A549 (cell line): ENCODE measurements around the gene WDR17. TPM values are rescaled to one million over a fixed set of nuclear protein-coding genes. Genes with fewer than 3 reads are reported as not detected.

ENCODE experiments used
- ATAC-seq, 2 experiments: fragments of 200-7000 bp in 1 of 2; fragments of >200 bp in 1 of 2; cut with Nextera tagmentation in 1 of 2; cut with Tn5 transposase in 1 of 2; 3 replicates each; pipeline versions ENCODE4 v1.8.0 to v1.9.1; 2018 to 2020; ENCODE audit warnings: mild to moderate bottlenecking in 1 of 2, moderate library complexity in 1 of 2
- CTCF ChIA-PET: fragments of 300-600 bp; sonication (Branson Sonifier 250); formaldehyde crosslinking; extraction: SDS; loops from one replicate; lab custom pipeline; 2021; ENCODE audit warnings: antibody characterized with exemption, inconsistent platforms; lab: Yijun Ruan, JAX
- POLR2A ChIA-PET: fragments of 350-600 bp; formaldehyde crosslinking; extraction: SDS; loops from one replicate; lab custom pipeline; 2021; ENCODE audit warnings: antibody characterized with exemption, inconsistent platforms; lab: Yijun Ruan, JAX
- DNase-seq, 2 experiments: peaks; one replicate each; pipeline versions ENCODE4 v3.0.0 to v3.0.0-alpha.2; 2011 to 2016; ENCODE audit warnings: low read depth in 1 of 2, low spot score in 1 of 2
- FAIRE-seq: peaks from 2 replicates; lab custom pipeline; 2011; peaks lifted over from hg19 to GRCh38; lab: Jason Lieb, UNC
- H3K27ac ChIP-seq, 2 experiments: fragments of >200 bp; sonication (Bioruptor Twin); formaldehyde crosslinking; 3 replicates each; pipeline ENCODE4 v1.5.1; 2016 to 2017
- H3K4me1 ChIP-seq: fragments of >200 bp; sonication (Bioruptor Twin); formaldehyde crosslinking; 3 replicates; pipeline ENCODE4 v1.6.1; 2016
- H3K4me2 ChIP-seq: fragments of >200 bp; sonication (Bioruptor Twin); formaldehyde crosslinking; 3 replicates; pipeline ENCODE4 v1.6.1; 2016
- H3K4me3 ChIP-seq: fragments of >200 bp; sonication (Bioruptor Twin); formaldehyde crosslinking; 3 replicates; pipeline ENCODE4 v1.5.1; 2016
- H3K9me3 ChIP-seq: fragments of >200 bp; sonication (Bioruptor Twin); formaldehyde crosslinking; 3 replicates; pipeline ENCODE4 v1.6.1; 2016
- BCL3 ChIP-seq: fragments of >200 bp; sonication (Bioruptor Twin); formaldehyde crosslinking; IDR thresholded peaks from 3 replicates; pipeline ENCODE4 v1.6.1; 2016
- BHLHE40 ChIP-seq: IDR thresholded peaks from 2 replicates; pipeline ENCODE4 v1.6.1; 2012; ENCODE audit warnings: low read depth, low read length, inconsistent platforms
- CEBPB ChIP-seq, 2 experiments: fragments of >200 bp in 1 of 2; sonication (Bioruptor Twin) in 1 of 2; formaldehyde crosslinking in 1 of 2; IDR thresholded peaks; 2 replicates each; pipeline ENCODE4 v1.6.1; 2012 to 2016
- CHD2 ChIP-seq: fragments of 150-350 bp; IDR thresholded peaks from 2 replicates; pipeline ENCODE4 v1.6.1; 2014; ENCODE audit warnings: low read length; ENCODE audit not compliant: partially characterized antibody
- EHMT2 ChIP-seq: fragments of 200-600 bp; sonication (generic); IDR thresholded peaks from 2 replicates; pipeline ENCODE4 v1.6.1; 2016; ENCODE audit warnings: antibody characterized with exemption, low read depth, mild to moderate bottlenecking, moderate library complexity
- EP300 ChIP-seq, 2 experiments: fragments of >200 bp; sonication (Bioruptor Twin); formaldehyde crosslinking; IDR thresholded peaks; 2 replicates in 1 of 2; 3 replicates in 1 of 2; pipeline ENCODE4 v1.6.1; 2016 to 2017
- FOSL2 ChIP-seq, 2 experiments: fragments of 450-650 bp in 1 of 2; fragments of >200 bp in 1 of 2; sonication (Bioruptor Twin) in 1 of 2; formaldehyde crosslinking; IDR thresholded peaks; 2 replicates each; pipeline versions ENCODE4 v1.5.0 to v1.6.1; 2016 to 2020; ENCODE audit warnings: mild to moderate bottlenecking in 1 of 2, moderate library complexity in 1 of 2
- FOXS1 ChIP-seq: fragments of 250-450 bp; sonication (Bioruptor Pico); IDR thresholded peaks from 2 replicates; pipeline ENCODE4 v1.5.0; 2020; ENCODE audit warnings: mild to moderate bottlenecking, moderate library complexity
- HDAC2 ChIP-seq: fragments of 200-600 bp; sonication (generic); IDR thresholded peaks from 2 replicates; pipeline ENCODE4 v1.6.1; 2016
- HOXA7 ChIP-seq: fragments of 250-450 bp; sonication (Bioruptor Pico); IDR thresholded peaks from 2 replicates; pipeline ENCODE4 v1.5.0; 2020; ENCODE audit warnings: mild to moderate bottlenecking, moderate library complexity
- JUNB ChIP-seq: fragments of >200 bp; sonication (Bioruptor Twin); formaldehyde crosslinking; IDR thresholded peaks from 2 replicates; pipeline ENCODE4 v1.6.1; 2016
- KDM1A ChIP-seq: fragments of 200-600 bp; sonication (generic); IDR thresholded peaks from 2 replicates; pipeline ENCODE4 v1.6.1; 2016; ENCODE audit warnings: low read depth, mild to moderate bottlenecking
- MAZ ChIP-seq: fragments of 150-350 bp; IDR thresholded peaks from 2 replicates; pipeline ENCODE4 v1.6.1; 2014; ENCODE audit warnings: antibody characterized with exemption, low read depth, low read length, borderline replicate concordance
- PHF8 ChIP-seq: fragments of 200-600 bp; sonication (generic); IDR thresholded peaks from 2 replicates; pipeline ENCODE4 v1.6.1; 2016; ENCODE audit warnings: low read depth, mild to moderate bottlenecking, antibody characterized with exemption, moderate library complexity, borderline replicate concordance
- RAD21 ChIP-seq, 2 experiments: fragments of >200 bp in 1 of 2; sonication (Bioruptor Twin) in 1 of 2; formaldehyde crosslinking in 1 of 2; IDR thresholded peaks in 1 of 2; conservative IDR thresholded peaks in 1 of 2; 2 replicates in 1 of 2; 3 replicates in 1 of 2; pipeline ENCODE4 v1.6.1; 2012 to 2018; ENCODE audit warnings: inconsistent platforms in 1 of 2
- REST ChIP-seq: fragments of 200-600 bp; sonication (generic); IDR thresholded peaks from 2 replicates; pipeline ENCODE4 v1.6.1; 2016; ENCODE audit warnings: antibody characterized with exemption, mild to moderate bottlenecking, moderate library complexity
- RFX5 ChIP-seq: fragments of 450-650 bp; IDR thresholded peaks from 2 replicates; pipeline ENCODE4 v1.7.1; 2014; ENCODE audit warnings: antibody characterized with exemption, mild to moderate bottlenecking, moderate library complexity
- SREBF2 ChIP-seq: fragments of 450-650 bp; IDR thresholded peaks from 2 replicates; pipeline ENCODE4 v1.6.1; 2014; ENCODE audit warnings: mild to moderate bottlenecking, moderate library complexity
- TP53 ChIP-seq: fragments of 250-450 bp; sonication (Bioruptor Pico); IDR thresholded peaks from 2 replicates; pipeline ENCODE4 v1.5.0; 2021; ENCODE audit warnings: mild to moderate bottlenecking, moderate library complexity
- USF2 ChIP-seq: fragments of 450-650 bp; IDR thresholded peaks from 2 replicates; pipeline ENCODE4 v1.6.1; 2014; ENCODE audit warnings: antibody characterized with exemption
- ZC3H11A ChIP-seq: fragments of 450-650 bp; IDR thresholded peaks from 2 replicates; pipeline ENCODE4 v1.6.1; 2014; ENCODE audit warnings: antibody characterized with exemption, mild to moderate bottlenecking
- ZNF302 ChIP-seq: fragments of 250-450 bp; sonication (Bioruptor Pico); IDR thresholded peaks from 2 replicates; pipeline ENCODE4 v1.9.0; 2021; ENCODE audit warnings: inconsistent platforms, mild to moderate bottlenecking, moderate library complexity
- WGBS: methylation state at CpG from one replicate; pipeline ENCODE4 v1.1.6; 2017; ENCODE audit errors: missing lambda C conversion rate; 5-methylcytosine and 5-hydroxymethylcytosine counted together
- polyA plus RNA-seq, 4 experiments: library from polyadenylated mRNA; depleted of rRNA in 3 of 4; stranded (reverse); fragments of >200 nt; fragmentation: RNase III in 1 of 4; extraction: RNeasy Plus Mini Kit Qiagen cat#74134 plus additional on column Dnase treatment in 1 of 4; gene quantifications; 2 replicates in 3 of 4; 3 replicates in 1 of 4; pipeline ENCODE4 v1.2.3, GENCODE V29; 2011 to 2017

WDR17 gene
- polyA plus RNA-seq, 2 of the 4 experiments (the other 2 are of a cell fraction) = 2.1 to 7.5 TPM

- CTCF ChIA-PET = no interaction called here
- 96% methylated on average over 3 of the region's 3 CpGs for WGBS
- no peak for TF ChIP-seq RAD21 (conservative IDR thresholded peaks at IDR 0.05 in 1 of 2, IDR thresholded peaks at IDR 0.05 in 1 of 2)
- TF ChIP-seq EHMT2 = no peak
- TF ChIP-seq PHF8 = no peak
- no peak for TF ChIP-seq HDAC2
- no peak for TF ChIP-seq BHLHE40
- TF ChIP-seq FOXS1 (CRISPR knock-in tag) = no peak
- no peak for TF ChIP-seq FOSL2 (IDR thresholded peaks at IDR 0.05)
- no peak for TF ChIP-seq FOSL2 (CRISPR knock-in tag; IDR thresholded peaks at IDR 0.05)
- TF ChIP-seq BCL3 = no peak
- TF ChIP-seq MAZ = no peak
- TF ChIP-seq CEBPB (IDR thresholded peaks at IDR 0.05) = no peak
- no peak for TF ChIP-seq TP53 (CRISPR knock-in tag)
- TF ChIP-seq RFX5 = no peak
- TF ChIP-seq REST = no peak
- TF ChIP-seq EP300 (IDR thresholded peaks at IDR 0.05) = no peak
- no peak for ATAC-seq
- FAIRE-seq = no peak
- no peaks in the 10 kb centered on the region for H3K9me3 ChIP-seq
- POLR2A ChIA-PET = no interaction called here
- H3K4me2 ChIP-seq = no peak overlapping the region
- H3K4me1 ChIP-seq = no peaks in the 10 kb centered on the region
- H3K27ac ChIP-seq = no peak overlapping the region
- DNase-seq = no peak
- no peak overlapping the region for H3K4me3 ChIP-seq
Measured at GRCh38 chr4:176163041-176163440, 97.4 kb downstream of the WDR17 start.

- no peaks in the 10 kb centered on the region for H3K9me3 ChIP-seq
- no peak overlapping the region for H3K27ac ChIP-seq
- POLR2A ChIA-PET = no interaction called here
- no peak for DNase-seq
- CTCF ChIA-PET = no interaction called here
- no peak for TF ChIP-seq JUNB
- 0 out of 4 replicates have a peak, but pooled peaks of 1 of the 2 experiments have one; percentile 18 for TF ChIP-seq CEBPB (IDR thresholded peaks at IDR 0.05)
- ATAC-seq = peak in 1 of 2 experiments; percentile 66; a peak in 3 of 6 replicates
- no peak overlapping the region for H3K4me2 ChIP-seq
- WGBS = 0% methylated on average over 1 of the region's 1 CpG
- no peak overlapping the region for H3K4me3 ChIP-seq
- H3K4me1 ChIP-seq = 0 out of 3 replicates have a peak, but pooled peaks cover 2% of the 10 kb centered on the region
- FAIRE-seq = no peak
Measured at GRCh38 chr4:176185051-176185450, 119.4 kb downstream of the WDR17 start.

- TF ChIP-seq ZNF302 (CRISPR knock-in tag) (no peak), TP53 (CRISPR knock-in tag) (no peak), ZC3H11A (no peak), MAZ (no peak), KDM1A (no peak), REST (no peak), RFX5 (no peak), USF2 (no peak), CEBPB (IDR thresholded peaks at IDR 0.05) (no peak), HOXA7 (CRISPR knock-in tag) (no peak), CHD2 (no peak), SREBF2 (no peak)
- Histone ChIP-seq H3K9me3 (no peaks in the 10 kb centered on the region), H3K27ac (no peak overlapping the region), H3K4me3 (no peak overlapping the region), H3K4me2 (no peak overlapping the region), H3K4me1 (0 out of 3 replicates have a peak, but pooled peaks cover 2% of the 10 kb centered on the region)
- 74% methylated on average over 2 of the region's 2 CpGs for WGBS
- POLR2A ChIA-PET = no interaction called here
- CTCF ChIA-PET = no interaction called here
- DNase-seq = no peak
- no peak for FAIRE-seq
- no peak for ATAC-seq
Measured at GRCh38 chr4:176186067-176186466, 120.4 kb downstream of the WDR17 start.
